Stimulated activated CD4-positive, alpha-beta T cell treated with anti-CD3 and anti-CD28 coated beads, Interleukin-12 subunit alpha, Interleukin-12 subunit beta, amount 100 ng/mL, for 24 hours (primary cell): ENCODE data around the gene CAMTA2.

Experiments used
- DNase-seq, 2 experiments: peaks; one replicate each; pipeline ENCODE4 v3.0.0-alpha.2; 2020; ENCODE audit warnings: low read depth in 2 of 2

CAMTA2 gene

DNA sequence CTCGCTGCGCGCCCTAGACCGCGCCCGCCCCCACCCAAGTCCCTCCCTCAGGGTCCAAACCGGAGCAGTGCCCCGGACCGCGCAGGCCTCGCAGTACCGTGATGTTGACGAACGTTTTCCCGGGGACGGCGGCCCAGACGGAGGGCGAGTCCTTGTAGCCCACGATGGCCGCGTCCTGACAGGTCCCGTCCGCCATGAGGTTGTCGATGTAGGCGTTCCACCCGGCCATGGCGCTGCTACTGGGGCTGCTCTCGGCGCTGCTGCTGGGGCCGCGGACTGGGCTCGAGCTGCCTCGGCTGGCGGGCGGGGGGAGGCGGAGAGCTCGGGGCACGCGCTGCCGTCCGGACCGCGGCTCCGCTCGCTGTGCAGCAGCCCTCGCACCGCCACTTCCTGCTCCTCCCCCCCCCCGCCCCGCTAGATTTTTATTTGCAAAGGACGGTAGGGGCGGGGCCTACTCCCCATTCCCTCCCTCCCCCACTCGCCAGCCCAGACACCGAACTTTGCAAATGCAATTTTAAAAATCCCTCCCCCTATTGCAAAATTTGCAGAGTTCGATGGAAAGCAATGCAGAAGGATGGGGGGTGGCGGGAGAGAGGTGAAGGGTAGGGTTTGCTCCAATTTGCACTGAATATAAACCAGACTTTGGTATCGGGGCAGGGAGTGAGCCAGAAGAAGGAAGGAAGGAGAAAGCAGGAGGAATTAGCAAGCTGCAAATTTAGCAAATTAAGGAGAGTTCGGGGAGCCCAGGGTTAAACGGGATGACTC lies 39.1 kb downstream of the CAMTA2 start, which contains the start of gene PFN1:
PFN1 (minus strand) TSS at position 365 of the 765 bp plus-strand sequence; CDS start at position 229, 136 bp downstream.
- DNase-seq: peak; percentile 86 to 88

GRCh38 chr17:4947411-4948165 lies 39.9 kb downstream of the CAMTA2 start:
- DNase-seq: peak in 1 of 2 experiments; percentile 66

DNA sequence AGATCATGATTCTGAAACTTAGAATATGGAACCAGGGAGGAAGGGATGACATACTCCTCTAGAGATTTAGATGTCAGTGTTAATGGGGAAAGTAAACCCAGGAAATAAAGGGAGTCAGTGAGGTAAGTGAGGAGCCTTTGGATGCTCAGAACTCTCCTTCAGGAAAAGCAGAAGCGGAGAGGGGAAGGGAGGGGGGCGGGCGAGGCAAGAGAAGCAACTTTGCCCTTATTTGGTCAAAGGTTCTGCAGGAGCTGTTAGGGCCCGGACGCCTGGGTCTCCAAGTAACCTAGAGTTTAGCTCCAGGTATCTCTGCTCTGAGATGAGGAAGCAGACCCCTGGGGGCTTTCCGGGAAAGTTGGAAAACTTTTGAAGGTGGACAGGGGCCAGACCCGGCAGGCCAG lies 40.5 kb downstream of the CAMTA2 start:
- no peak for DNase-seq

DNA sequence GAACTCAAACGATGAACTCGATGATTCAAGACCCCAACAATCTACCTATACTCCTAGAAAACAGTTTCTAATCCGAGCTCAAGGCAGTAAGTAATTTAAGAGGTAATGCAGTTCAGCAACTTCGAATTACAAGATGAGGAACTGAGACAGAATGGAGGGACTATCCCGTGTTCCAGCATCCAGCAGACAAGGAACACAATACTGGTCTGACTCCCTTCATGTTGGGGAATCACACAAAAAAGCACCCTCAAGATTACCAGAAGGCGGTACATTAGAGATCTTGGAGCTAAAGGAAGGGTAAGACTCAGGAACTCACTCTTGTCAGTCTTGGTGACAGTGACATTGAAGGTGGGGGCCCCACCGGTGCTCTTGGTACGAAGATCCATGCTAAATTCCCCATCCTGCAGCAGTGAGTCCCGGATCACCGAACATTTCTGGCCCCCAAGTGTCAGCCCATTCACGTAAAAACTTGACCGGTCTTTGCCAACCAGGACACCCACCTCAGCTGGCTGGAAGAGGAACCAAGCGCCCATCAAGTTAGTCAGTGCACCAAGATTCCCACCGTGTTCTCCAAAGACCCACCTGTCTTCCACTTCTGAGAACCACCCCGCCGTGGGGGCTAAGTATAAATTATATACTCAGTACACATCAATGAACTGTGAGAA lies 41.0 kb downstream of the CAMTA2 start:
- DNase-seq: no peak

- DNase-seq: no peak
These were observed 41.6 kb downstream of the CAMTA2 start for GRCh38 chr17:4945944-4946280.

- DNase-seq: peak; percentile 74 to 87
These were observed 42.1 kb downstream of the CAMTA2 start for GRCh38 chr17:4945176-4945943.

- DNase-seq: peak in 1 of 2 experiments; percentile 42
These were observed 42.8 kb downstream of the CAMTA2 start for GRCh38 chr17:4944554-4945175.

- peak in 1 of 2 experiments; percentile 58 for DNase-seq
These were observed 43.3 kb downstream of the CAMTA2 start for GRCh38 chr17:4944163-4944553.

DNA sequence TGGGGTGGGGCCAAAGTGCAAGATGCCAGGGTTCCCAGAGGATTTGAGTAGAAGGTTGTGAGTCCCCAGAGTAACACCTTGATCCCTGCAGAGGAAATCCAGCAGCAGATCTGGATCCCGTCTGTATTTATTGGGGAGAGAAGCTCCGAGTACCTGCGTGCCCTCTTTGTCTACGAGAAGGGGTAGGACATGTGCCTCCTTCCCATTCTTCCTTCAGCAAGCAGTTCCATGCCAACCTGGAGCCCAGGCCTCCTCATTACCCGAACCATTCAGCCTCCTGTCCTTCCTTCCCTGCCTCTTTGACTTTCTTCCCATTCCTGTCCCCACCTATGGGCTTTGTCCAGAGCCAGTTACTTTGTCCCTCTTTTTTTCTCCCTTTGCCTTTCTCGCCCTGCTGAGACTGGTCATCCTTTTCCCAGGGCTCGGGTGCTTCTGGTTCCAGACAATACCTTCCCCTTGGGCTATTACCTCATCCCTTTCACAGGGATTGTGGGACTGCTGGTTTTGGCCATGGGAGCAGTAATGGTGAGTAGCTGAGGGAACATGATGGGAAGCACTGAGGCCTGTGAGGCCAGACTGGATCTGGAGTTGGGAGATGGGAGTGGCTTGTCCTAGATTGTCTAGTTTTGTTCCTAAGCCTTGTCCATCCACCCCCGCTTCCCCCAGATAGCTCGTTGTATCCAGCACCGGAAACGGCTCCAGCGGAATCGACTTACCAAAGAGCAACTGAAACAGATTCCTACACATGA lies 44.5 kb downstream of the CAMTA2 start:
- DNase-seq: no peak

DNA sequence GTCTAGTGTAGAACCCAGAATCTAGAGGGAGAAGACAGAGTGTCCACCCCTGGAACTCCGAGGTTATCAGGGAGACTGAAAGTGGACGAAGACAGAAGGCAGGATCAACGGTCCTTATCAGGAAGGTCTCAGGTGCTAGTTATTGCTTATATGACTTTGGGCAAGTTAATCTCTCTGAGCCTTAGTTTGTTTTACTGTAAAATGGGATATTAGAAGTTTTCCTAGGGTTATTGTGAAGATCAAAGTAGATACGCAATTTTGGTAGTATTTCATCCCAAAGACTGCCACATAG lies 46.2 kb downstream of the CAMTA2 start:
- DNase-seq: no peak

DNA sequence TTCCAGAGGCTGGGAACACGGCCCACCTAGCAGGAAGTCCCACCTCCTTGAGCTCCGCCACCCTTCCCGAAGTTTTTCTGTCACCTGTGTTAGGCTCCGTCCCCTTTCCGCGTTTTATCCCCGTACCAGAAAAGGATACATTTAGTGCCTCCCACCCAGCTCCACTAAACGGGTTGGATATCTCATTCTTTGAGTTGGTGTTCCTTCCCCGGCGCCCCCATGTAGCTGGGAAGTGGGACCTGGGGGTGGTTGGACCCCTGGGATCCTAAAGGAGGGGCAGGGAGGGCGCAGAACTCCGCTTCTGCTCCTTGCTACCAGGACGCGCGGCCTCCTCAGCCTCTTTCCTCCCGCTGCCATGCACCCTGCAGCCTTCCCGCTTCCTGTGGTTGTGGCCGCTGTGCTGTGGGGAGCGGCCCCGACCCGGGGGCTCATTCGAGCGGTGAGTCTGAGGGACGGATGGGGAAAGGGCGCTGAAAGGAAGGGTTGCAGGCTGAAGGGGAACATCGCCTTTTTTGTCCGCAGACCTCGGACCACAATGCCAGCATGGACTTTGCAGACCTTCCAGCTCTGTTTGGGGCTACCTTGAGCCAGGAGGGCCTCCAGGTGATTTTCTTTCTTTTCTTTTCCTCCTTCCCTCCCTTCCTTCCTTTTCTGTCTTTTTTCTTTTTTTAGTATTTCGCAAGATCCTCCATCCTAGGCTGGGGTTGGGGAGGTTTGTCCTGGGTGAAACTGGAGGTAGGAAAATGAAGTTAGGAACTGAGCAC lies 46.7 kb downstream of the CAMTA2 start:
- no peak for DNase-seq

DNA sequence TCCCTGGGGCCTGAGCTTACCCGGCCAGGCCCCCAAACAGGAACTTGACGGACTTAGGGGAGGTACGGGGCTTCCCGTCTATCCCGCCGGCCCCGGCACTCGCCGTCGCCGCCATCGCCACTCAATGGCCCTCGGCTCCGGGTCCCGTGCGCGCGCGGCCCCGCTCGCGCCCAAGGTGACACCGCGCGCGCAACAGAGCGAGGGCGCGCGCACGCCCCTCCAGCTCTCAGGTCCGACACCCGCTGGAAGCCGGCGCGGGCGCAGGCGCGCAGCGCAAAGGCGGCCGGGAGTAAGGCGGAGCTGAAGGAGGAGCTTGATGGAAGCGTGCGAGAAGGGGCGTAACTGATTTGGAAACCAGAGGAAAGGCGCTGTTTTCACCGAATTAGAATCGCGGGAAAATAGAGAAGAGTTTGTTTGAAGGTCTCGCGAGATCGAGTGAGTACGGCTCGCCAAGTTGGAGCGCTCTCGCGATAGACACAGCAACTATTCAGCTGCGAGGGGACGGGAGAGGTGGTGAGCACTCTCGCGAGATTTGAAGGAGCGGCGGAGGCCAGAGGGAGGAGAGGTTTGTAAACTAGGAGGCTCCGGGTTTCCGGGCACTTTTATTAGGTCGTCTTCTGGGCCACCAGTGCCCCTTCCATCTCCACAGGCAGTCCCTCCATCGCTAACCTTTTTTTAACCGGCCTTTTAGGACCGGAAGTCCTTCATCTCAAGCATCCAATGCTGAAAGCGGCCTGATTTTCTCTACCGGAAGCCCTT lies 47.5 kb downstream of the CAMTA2 start, which contains the start of the genes RNF167 and SLC25A11:
RNF167 (plus strand) TSS at position 473 of the 759 bp plus-strand sequence. CDS start 642 bp downstream, outside the sequence.
SLC25A11 (minus strand) TSS at position 251 of the 759 bp plus-strand sequence; CDS start at position 115, 136 bp downstream.
- DNase-seq: peak; percentile 91 to 93

GRCh38 chr17:4939546-4939795 lies 48.0 kb downstream of the CAMTA2 start:
- no peak for DNase-seq

DNA sequence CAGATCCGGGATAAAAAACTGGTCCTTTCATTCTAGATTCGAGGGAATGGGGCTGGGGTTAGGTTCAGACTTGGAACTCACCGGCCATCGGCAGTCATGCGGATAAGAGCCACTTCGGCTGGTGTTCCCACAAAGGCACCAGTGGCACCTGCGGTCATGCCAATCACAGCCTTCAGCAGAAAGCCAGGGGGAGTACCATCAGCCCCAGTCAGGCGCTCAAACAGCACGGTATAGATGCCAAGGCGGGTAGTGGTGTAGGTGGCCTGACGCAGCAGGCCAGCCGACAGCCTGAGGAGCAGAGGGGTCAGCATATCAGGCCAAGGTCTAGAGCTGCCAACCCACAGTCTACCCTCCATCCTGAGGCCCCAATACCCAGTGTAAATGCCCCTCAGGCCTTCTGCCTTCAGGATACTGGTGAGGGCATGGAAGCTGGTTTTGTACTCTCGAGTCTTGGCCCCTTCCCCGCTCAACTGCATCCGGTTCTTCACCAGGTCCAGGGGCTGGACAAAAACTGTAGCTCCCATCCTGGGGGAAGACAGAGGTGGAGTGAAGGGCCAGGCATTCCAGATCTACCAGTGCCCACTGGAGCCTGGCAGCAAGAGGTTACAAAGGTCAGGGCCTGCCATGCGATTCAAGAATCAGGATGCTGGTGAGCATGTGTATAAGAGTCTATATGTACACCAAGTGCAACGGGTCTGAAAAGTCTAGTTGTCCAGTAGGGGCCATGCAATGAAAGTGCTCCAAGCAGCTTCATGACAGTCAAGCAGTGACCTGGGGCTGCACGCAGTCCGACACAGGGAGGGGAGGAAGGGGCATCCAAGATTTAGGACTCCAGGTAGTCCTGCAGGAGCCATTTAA lies 48.6 kb downstream of the CAMTA2 start:
- no peak for DNase-seq

DNA sequence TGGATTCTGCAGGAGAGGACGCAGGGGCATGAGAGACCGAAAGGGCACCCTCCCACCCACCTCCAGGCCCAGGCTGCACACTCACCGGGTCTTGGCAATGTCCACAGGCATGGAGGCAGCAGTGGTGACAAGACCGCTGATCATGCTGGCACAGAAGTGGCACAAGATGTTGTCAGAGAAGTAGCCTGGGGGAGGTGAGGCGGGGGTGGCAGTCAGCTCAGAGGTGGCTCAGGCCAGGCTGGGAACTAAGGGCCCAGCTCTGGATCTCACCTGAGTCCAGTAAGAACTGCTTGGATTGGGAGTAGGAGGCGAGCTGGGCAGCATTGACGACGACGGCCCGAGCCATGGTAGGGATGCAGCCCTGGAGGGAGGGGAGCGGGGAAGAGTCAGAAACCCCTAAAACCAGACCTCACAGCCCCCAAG lies 49.4 kb downstream of the CAMTA2 start:
- DNase-seq: no peak

DNA sequence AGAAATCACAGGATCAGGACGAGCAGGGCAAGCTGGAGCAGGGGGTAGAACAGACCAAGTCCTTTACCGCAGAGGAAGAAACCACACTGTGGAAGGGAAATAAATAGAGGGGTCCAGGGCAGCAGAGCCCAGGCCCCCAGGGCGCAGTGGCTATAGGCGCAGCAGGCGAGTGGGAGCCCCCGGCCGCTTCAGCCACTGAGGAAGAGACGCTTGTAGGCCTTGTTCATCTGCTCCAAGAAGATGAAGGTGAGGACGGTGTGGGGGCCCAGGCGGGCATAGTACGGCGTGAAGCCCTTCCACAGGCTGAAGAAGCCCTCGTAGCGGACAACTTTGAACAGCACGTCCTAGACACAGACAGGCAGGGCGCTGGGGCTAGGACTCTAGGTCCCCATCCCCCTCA lies 49.9 kb downstream of the CAMTA2 start:
- no peak for DNase-seq

DNA sequence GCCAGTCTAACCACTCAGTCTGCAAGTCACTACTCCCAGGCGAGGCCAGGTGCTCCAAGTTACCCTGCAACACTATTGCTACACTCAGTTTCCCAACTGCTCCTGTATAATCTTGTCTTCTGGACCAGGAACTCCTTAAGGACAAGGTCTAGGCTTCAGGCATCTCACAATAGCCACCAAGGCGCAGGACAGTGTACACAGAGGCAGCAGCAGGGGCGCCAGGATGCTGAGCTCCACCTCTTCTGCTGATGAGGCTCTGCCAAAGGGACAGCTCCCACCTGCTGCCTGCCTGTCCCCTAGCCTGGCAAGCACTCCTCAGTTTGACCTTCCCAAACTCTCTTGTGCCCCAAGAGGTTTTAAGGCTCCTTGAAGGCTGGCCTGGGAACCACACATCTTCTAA lies 51.0 kb downstream of the CAMTA2 start:
- no peak for DNase-seq

DNA sequence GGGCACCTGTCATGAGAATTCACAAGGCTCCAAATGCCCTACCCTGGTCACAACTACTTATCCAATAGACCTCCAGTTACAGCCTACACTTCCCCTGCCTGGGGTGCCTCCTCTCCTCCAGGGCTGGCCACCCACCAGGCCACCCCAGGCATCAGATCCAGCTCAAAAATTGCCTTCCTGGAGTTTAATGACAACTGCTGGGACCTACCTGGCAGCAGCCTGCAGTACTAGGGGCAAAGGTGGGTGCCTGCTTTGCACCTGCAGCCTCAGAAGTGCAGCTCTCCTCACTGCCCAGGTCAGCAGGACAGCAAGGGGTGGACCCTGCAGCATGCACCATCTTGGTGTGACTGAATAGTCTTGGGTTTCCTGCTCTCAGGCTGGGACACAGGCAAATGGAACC lies 51.8 kb downstream of the CAMTA2 start:
- DNase-seq: no peak
